Suprapubic skin (tissue), 3 donors: ENCODE data around the gene SIRT5.

Experiments
- CTCF ChIP-seq, 2 donors: fragments of 200-600 bp in 1 of 2; fragments of 450-650 bp in 1 of 2; sonication (generic) in 1 of 2; IDR thresholded peaks; one replicate each; pipeline ENCODE4 v1.5.1; 2016 to 2019; ENCODE audit warnings: antibody characterized with exemption in 2 of 2, mild to moderate bottlenecking in 1 of 2, moderate library complexity in 1 of 2
- POLR2AphosphoS5 ChIP-seq, 3 donors: sonication (generic); formaldehyde crosslinking; IDR thresholded peaks; one replicate each; pipeline ENCODE4 v1.6.1; 2017; ENCODE audit warnings: antibody characterized with exemption in 3 of 3

DNA sequence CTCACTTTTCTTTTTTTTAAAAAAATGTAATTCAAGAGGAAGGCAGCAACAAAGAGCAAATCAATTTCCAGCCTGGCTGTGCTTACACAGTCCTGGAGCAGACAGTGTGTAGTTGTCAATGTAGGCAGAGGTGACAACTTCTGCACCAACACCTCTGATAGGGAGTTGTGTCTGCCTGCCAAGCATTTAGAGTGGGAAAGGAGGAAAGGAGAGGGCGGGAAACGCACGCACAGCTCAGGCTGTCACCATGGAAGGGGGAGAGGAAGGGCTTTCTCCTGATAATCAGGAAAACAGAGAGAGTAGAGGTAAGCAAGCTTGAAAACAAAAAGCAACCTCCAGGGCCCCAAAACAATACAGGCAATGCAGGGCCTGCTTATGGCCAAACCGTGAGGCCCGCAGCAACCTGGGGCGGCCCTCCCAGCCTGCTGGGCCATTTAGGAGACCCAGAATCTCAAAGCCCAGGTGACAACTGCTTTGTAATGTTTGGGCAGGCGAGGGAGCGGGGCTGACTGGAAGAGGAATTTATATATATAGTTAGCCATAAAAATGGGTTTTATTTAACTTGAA is 45.5 kb upstream of the SIRT5 start:
- TF ChIP-seq CTCF (IDR thresholded peaks at IDR 0.05) = no peak
- no peak for TF ChIP-seq POLR2AphosphoS5 (IDR thresholded peaks at IDR 0.05)
